DND-41 (cell line): ENCODE measurements around the gene STIMATE.
A peak's percentile ranks its signal among the peaks of the same experiment; 100 is the strongest.

Experiments used
- ATAC-seq: fragments of 200-7000 bp; cut with Tn5 transposase; 3 replicates; pipeline ENCODE4 v1.9.1; 2021; ENCODE audit warnings: low read depth; ENCODE audit not compliant: insufficient read depth
- DNase-seq: peaks from one replicate; pipeline ENCODE4 v3.0.0-alpha.2; 2020
- H2AFZ ChIP-seq: 2 replicates; pipeline ENCODE4 v1.6.0; 2012; ENCODE audit warnings: low read depth, low read length
- H3K27ac ChIP-seq: 2 replicates; pipeline ENCODE4 v1.5.1; 2012; ENCODE audit warnings: low read length, inconsistent platforms
- H3K27me3 ChIP-seq: fragments of 200-600 bp; sonication (generic); 2 replicates; pipeline ENCODE4 v1.6.0; 2012; ENCODE audit warnings: low read length, mild to moderate bottlenecking, inconsistent platforms; ENCODE audit not compliant: insufficient read depth, poor library complexity
- H3K36me3 ChIP-seq: 2 replicates; pipeline ENCODE4 v1.5.1; 2012; ENCODE audit warnings: low read length, inconsistent platforms; ENCODE audit not compliant: insufficient read depth
- H3K4me1 ChIP-seq: 2 replicates; pipeline ENCODE4 v1.5.1; 2012; ENCODE audit warnings: mild to moderate bottlenecking, low read length; ENCODE audit not compliant: insufficient read depth
- H3K4me2 ChIP-seq: 2 replicates; pipeline ENCODE4 v1.6.0; 2012; ENCODE audit warnings: mild to moderate bottlenecking, moderate library complexity, low read length, inconsistent platforms; ENCODE audit not compliant: insufficient read depth
- H3K4me3 ChIP-seq, 2 experiments: fragments of 200-600 bp in 1 of 2; shearing (Covaris generic) in 1 of 2; 2 replicates each; pipeline ENCODE4 v1.5.1; 2012 to 2016; ENCODE audit warnings: inconsistent platforms in 2 of 2, low read length in 2 of 2, mild to moderate bottlenecking in 2 of 2, low read depth in 1 of 2, moderate library complexity in 1 of 2
- H3K79me2 ChIP-seq: 2 replicates; pipeline ENCODE4 v1.6.0; 2012; ENCODE audit warnings: low read length, inconsistent platforms; ENCODE audit not compliant: insufficient read depth
- H3K9ac ChIP-seq: 2 replicates; pipeline ENCODE4 v1.6.0; 2012; ENCODE audit warnings: low read depth, mild to moderate bottlenecking, inconsistent platforms, low read length, moderate library complexity
- H3K9me3 ChIP-seq: 2 replicates; pipeline ENCODE4 v1.5.1; 2012; ENCODE audit warnings: low read length, moderate library complexity, mild to moderate bottlenecking, inconsistent platforms; ENCODE audit not compliant: insufficient read depth, severe bottlenecking
- H4K20me1 ChIP-seq: 2 replicates; pipeline ENCODE4 v1.6.0; 2012; ENCODE audit warnings: low read length; ENCODE audit not compliant: insufficient read depth
- CTCF ChIP-seq: IDR thresholded peaks from 2 replicates; pipeline ENCODE4 v1.5.1; 2012; ENCODE audit warnings: borderline replicate concordance, low read length, moderate library complexity, mild to moderate bottlenecking; ENCODE audit not compliant: poor library complexity, severe bottlenecking; ENCODE audit errors: extremely low read depth
- EZH2 ChIP-seq: IDR thresholded peaks from 3 replicates; pipeline ENCODE4 v1.6.1; 2012; ENCODE audit warnings: borderline replicate concordance, low read depth, mild to moderate bottlenecking, moderate library complexity, low read length, inconsistent platforms; ENCODE audit not compliant: severe bottlenecking

Gene STIMATE

GRCh38 chr3:52896151-52896550 lies 1.2 kb downstream of the STIMATE start:
- TF ChIP-seq EZH2 (no peak), CTCF (no peak)
- Histone ChIP-seq H3K9me3 (no peaks in the 10 kb centered on the region), H3K9ac (peak overlapping the region; percentile 70), H3K4me3 (peak overlapping the region; percentile 37 to 70; a peak in 3 of 4 replicates), H3K27ac (no peak overlapping the region), H4K20me1 (peaks cover 6% of the 10 kb centered on the region; the same call in 1 of the 2 replicates), H3K4me2 (peak overlapping the region; percentile 90), H2AFZ (no peak overlapping the region), H3K79me2 (peaks cover 31% of the 10 kb centered on the region), H3K27me3 (no peaks in the 10 kb centered on the region), H3K36me3 (peaks cover 6% of the 10 kb centered on the region; the same call in 1 of the 2 replicates), H3K4me1 (peaks cover 30% of the 10 kb centered on the region)
- ATAC-seq (no peak), DNase-seq (no peak)

GRCh38 chr3:52895418-52895817 lies 1.9 kb downstream of the STIMATE start:
- Histone ChIP-seq H3K4me2 (peak overlapping the region; percentile 90), H3K27me3 (no peaks in the 10 kb centered on the region), H3K4me3 (no peak overlapping the region; a peak in 1 of 4 replicates), H3K4me1 (peaks cover 30% of the 10 kb centered on the region), H3K36me3 (peaks cover 6% of the 10 kb centered on the region; the same call in 1 of the 2 replicates), H3K9me3 (no peaks in the 10 kb centered on the region), H3K79me2 (peaks cover 32% of the 10 kb centered on the region), H2AFZ (no peak overlapping the region), H3K27ac (no peak overlapping the region), H3K9ac (no peak overlapping the region), H4K20me1 (peaks cover 6% of the 10 kb centered on the region; the same call in 1 of the 2 replicates)
- ATAC-seq (no peak), DNase-seq (no peak)
- TF ChIP-seq CTCF (no peak), EZH2 (no peak)

- Histone ChIP-seq H4K20me1 (peaks cover 6% of the 10 kb centered on the region; the same call in 1 of the 2 replicates), H3K36me3 (peaks cover 6% of the 10 kb centered on the region; the same call in 1 of the 2 replicates), H2AFZ (no peak overlapping the region), H3K27me3 (no peaks in the 10 kb centered on the region), H3K9ac (no peak overlapping the region), H3K4me1 (peaks cover 30% of the 10 kb centered on the region), H3K4me2 (no peak overlapping the region), H3K27ac (no peak overlapping the region), H3K4me3 (no peak overlapping the region), H3K9me3 (no peaks in the 10 kb centered on the region), H3K79me2 (peaks cover 32% of the 10 kb centered on the region)
- TF ChIP-seq EZH2: no peak
- TF ChIP-seq CTCF: no peak
- ATAC-seq: no peak
- no peak for DNase-seq
Observed at GRCh38 chr3:52894756-52895155, 2.6 kb downstream of the STIMATE start.

GRCh38 chr3:52893723-52894122 lies 3.6 kb downstream of the STIMATE start:
- H3K4me3 ChIP-seq: no peak overlapping the region
- no peak overlapping the region for H3K9ac ChIP-seq
- TF ChIP-seq CTCF: no peak
- TF ChIP-seq EZH2: no peak
- peaks cover 6% of the 10 kb centered on the region; the same call in 1 of the 2 replicates for H3K36me3 ChIP-seq
- peaks cover 14% of the 10 kb centered on the region; the same call in 1 of the 2 replicates for H4K20me1 ChIP-seq
- no peaks in the 10 kb centered on the region for H3K27me3 ChIP-seq
- peaks cover 35% of the 10 kb centered on the region for H3K79me2 ChIP-seq
- H3K4me1 ChIP-seq: peaks cover 30% of the 10 kb centered on the region
- no peak overlapping the region for H2AFZ ChIP-seq
- H3K27ac ChIP-seq: no peak overlapping the region
- no peak overlapping the region for H3K4me2 ChIP-seq
- ATAC-seq (no peak), DNase-seq (no peak)
- no peaks in the 10 kb centered on the region for H3K9me3 ChIP-seq
